H1 (cell line): ENCODE data around the gene MAST1. TPM values are rescaled to one million over a fixed set of nuclear protein-coding genes. Genes with fewer than 3 reads are reported as not detected.
A peak's percentile ranks its signal among the peaks of the same experiment; 100 is the strongest.

Experiments used
- CTCF ChIA-PET: fragments of 300-600 bp; sonication (Branson Sonifier 250); formaldehyde crosslinking; loops from one replicate; lab custom pipeline; 2021; ENCODE audit not compliant: partially characterized antibody; lab: Charles Lee
- POLR2A ChIA-PET: fragments of 300-600 bp; sonication (Branson Sonifier 250); formaldehyde crosslinking; loops from one replicate; lab custom pipeline; 2021; ENCODE audit warnings: inconsistent platforms; ENCODE audit not compliant: partially characterized antibody; lab: Charles Lee
- DNase-seq, 2 experiments: peaks; one replicate each; pipeline versions ENCODE4 v3.0.0 to v3.0.0-alpha.2; 2010 to 2022; ENCODE audit warnings: low spot score in 2 of 2, low read depth in 1 of 2, mixed read lengths in 1 of 2
- FAIRE-seq: peaks from 2 replicates; lab custom pipeline; 2011; peaks lifted over from hg19 to GRCh38; lab: Jason Lieb, UNC
- H2AFZ ChIP-seq: 2 replicates; pipeline ENCODE4 v1.8.1; 2012; ENCODE audit warnings: low read length, inconsistent platforms
- H2AK5ac ChIP-seq: 2 replicates; pipeline ENCODE4 v1.6.1; 2013; ENCODE audit warnings: low read depth, low read length
- H2BK120ac ChIP-seq: replicated peaks from 2 replicates; pipeline ENCODE3; 2013; ENCODE audit warnings: low read depth, low read length, inconsistent platforms
- H2BK12ac ChIP-seq: 2 replicates; pipeline ENCODE4 v1.6.1; 2013; ENCODE audit warnings: low read depth, low read length
- H2BK15ac ChIP-seq: 2 replicates; pipeline ENCODE4 v1.6.1; 2013; ENCODE audit warnings: low read length
- H2BK20ac ChIP-seq: 2 replicates; pipeline ENCODE4 v1.6.1; 2013; ENCODE audit warnings: low read length
- H2BK5ac ChIP-seq: 2 replicates; pipeline ENCODE4 v1.6.1; 2013; ENCODE audit warnings: low read depth, low read length
- H3K14ac ChIP-seq: 2 replicates; pipeline ENCODE4 v1.6.1; 2013; ENCODE audit warnings: inconsistent platforms; ENCODE audit not compliant: insufficient read length
- H3K18ac ChIP-seq: 2 replicates; pipeline ENCODE4 v1.6.1; 2013; ENCODE audit warnings: low read length; ENCODE audit errors: extremely low read depth
- H3K23ac ChIP-seq: 2 replicates; pipeline ENCODE4 v1.6.1; 2013; ENCODE audit warnings: inconsistent platforms; ENCODE audit not compliant: insufficient read length
- H3K23me2 ChIP-seq: 2 replicates; pipeline ENCODE4 v1.6.1; 2013; ENCODE audit warnings: low read depth, low read length
- H3K27ac ChIP-seq: 2 replicates; pipeline ENCODE4 v1.6.1; 2011; ENCODE audit warnings: low read depth, low read length, inconsistent platforms
- H3K27me3 ChIP-seq, 4 experiments: replicated peaks in 1 of 4; 1 replicate in 1 of 4; 2 replicates in 3 of 4; pipeline versions ENCODE4 v1.6.1 to v1.8.1; 2011 to 2013; ENCODE audit warnings: low read length in 3 of 4, mild to moderate bottlenecking in 3 of 4, inconsistent platforms in 2 of 4, mixed read lengths in 2 of 4, moderate library complexity in 1 of 4; ENCODE audit not compliant: control insufficient read depth in 3 of 4, insufficient read depth in 3 of 4; ENCODE audit errors: extremely low read depth in 1 of 4
- H3K36me3 ChIP-seq, 4 experiments: 2 replicates each; pipeline versions ENCODE4 v1.6.1 to v1.8.1; 2011 to 2013; ENCODE audit warnings: mild to moderate bottlenecking in 4 of 4, low read length in 3 of 4, moderate library complexity in 2 of 4, control low read depth in 1 of 4, inconsistent platforms in 1 of 4; ENCODE audit not compliant: insufficient read depth in 4 of 4, control insufficient read depth in 2 of 4
- H3K4ac ChIP-seq: replicated peaks from 2 replicates; pipeline ENCODE3; 2013; ENCODE audit warnings: low read length, low read depth, mixed read lengths, inconsistent platforms; ENCODE audit not compliant: insufficient read length
- H3K4me1 ChIP-seq, 4 experiments: replicated peaks in 1 of 4; 1 replicate in 1 of 4; 2 replicates in 3 of 4; pipeline versions ENCODE4 v1.6.1 to v1.8.1; 2011 to 2013; ENCODE audit warnings: low read length in 3 of 4, inconsistent platforms in 2 of 4, mixed read lengths in 1 of 4; ENCODE audit not compliant: insufficient read depth in 4 of 4, control insufficient read depth in 3 of 4
- H3K4me2 ChIP-seq, 2 experiments: 2 replicates each; pipeline versions ENCODE4 v1.6.1 to v1.8.1; 2011 to 2013; ENCODE audit warnings: low read depth in 2 of 2, low read length in 2 of 2, control low read depth in 1 of 2, inconsistent platforms in 1 of 2, mild to moderate bottlenecking in 1 of 2; ENCODE audit not compliant: insufficient read depth in 1 of 2
- H3K4me3 ChIP-seq, 4 experiments: fragments of 200-600, 300-600 bp in 1 of 4; sonication (generic), shearing (Covaris generic), sonication (Bioruptor Twin) in 1 of 4; 2 replicates each; pipeline versions ENCODE4 v1.5.1 to v1.8.1; 2011 to 2016; ENCODE audit warnings: low read length in 4 of 4, low read depth in 3 of 4, control low read depth in 2 of 4, inconsistent platforms in 2 of 4, mild to moderate bottlenecking in 2 of 4, mixed read lengths in 1 of 4, moderate library complexity in 1 of 4; ENCODE audit not compliant: insufficient read depth in 2 of 4; ENCODE audit errors: extremely low read depth in 1 of 4
- H3K56ac ChIP-seq: replicated peaks from 2 replicates; pipeline ENCODE3; 2013; ENCODE audit warnings: low read depth, mild to moderate bottlenecking, mixed read lengths, low read length, inconsistent platforms; ENCODE audit not compliant: insufficient read length
- H3K79me1 ChIP-seq: 2 replicates; pipeline ENCODE4 v1.6.1; 2013; ENCODE audit warnings: low read depth, low read length, control low read depth
- H3K79me2 ChIP-seq, 2 experiments: 2 replicates each; pipeline versions ENCODE4 v1.6.1 to v1.8.1; 2012 to 2013; ENCODE audit warnings: low read length in 2 of 2, mild to moderate bottlenecking in 2 of 2, inconsistent platforms in 1 of 2; ENCODE audit not compliant: insufficient read depth in 2 of 2, control insufficient read depth in 1 of 2
- H3K9ac ChIP-seq, 4 experiments: replicated peaks in 1 of 4; 1 replicate in 1 of 4; 2 replicates in 3 of 4; pipeline versions ENCODE4 v1.6.1 to v1.8.1; 2011 to 2013; ENCODE audit warnings: low read depth in 3 of 4, low read length in 3 of 4, control low read depth in 2 of 4, mild to moderate bottlenecking in 2 of 4, moderate library complexity in 2 of 4, inconsistent platforms in 1 of 4; ENCODE audit errors: extremely low read depth in 1 of 4
- H3K9me3 ChIP-seq, 2 experiments: 2 replicates each; pipeline versions ENCODE4 v1.6.1 to v1.8.1; 2012 to 2013; ENCODE audit warnings: mild to moderate bottlenecking in 2 of 2, moderate library complexity in 2 of 2, control low read depth in 1 of 2, inconsistent platforms in 1 of 2, low read depth in 1 of 2, low read length in 1 of 2, mixed read lengths in 1 of 2; ENCODE audit not compliant: insufficient read depth in 2 of 2
- H4K20me1 ChIP-seq, 2 experiments: replicated peaks in 1 of 2; 2 replicates each; pipeline versions ENCODE3 to v1.8.1; 2011 to 2013; ENCODE audit warnings: inconsistent platforms in 2 of 2, low read length in 2 of 2, mild to moderate bottlenecking in 1 of 2; ENCODE audit not compliant: insufficient read depth in 2 of 2, control insufficient read depth in 1 of 2
- H4K5ac ChIP-seq: 2 replicates; pipeline ENCODE4 v1.6.1; 2013; ENCODE audit warnings: low read length, low read depth, mixed read lengths, inconsistent platforms; ENCODE audit not compliant: insufficient read length
- H4K8ac ChIP-seq: 2 replicates; pipeline ENCODE4 v1.8.0; 2013; ENCODE audit warnings: mild to moderate bottlenecking, moderate library complexity, low read length, inconsistent platforms; ENCODE audit not compliant: insufficient read depth; ENCODE audit errors: extremely low read depth
- H4K91ac ChIP-seq: replicated peaks from 2 replicates; pipeline ENCODE3; 2013; ENCODE audit warnings: low read length, mixed read lengths, inconsistent platforms; ENCODE audit not compliant: insufficient read length
- CBX8 ChIP-seq: fragments of 300-800, 300-1000 bp; sonication (generic); IDR thresholded peaks from 2 replicates; pipeline ENCODE4 v1.7.1; 2016; ENCODE audit warnings: low read depth, low read length, borderline replicate concordance
- GABPA ChIP-seq: IDR thresholded peaks from 2 replicates; pipeline ENCODE4 v1.6.1; 2011; ENCODE audit warnings: mild to moderate bottlenecking, low read length, moderate library complexity, borderline replicate concordance; ENCODE audit not compliant: insufficient read depth
- JUN ChIP-seq: IDR thresholded peaks from 2 replicates; pipeline ENCODE4 v1.6.1; 2011; ENCODE audit warnings: low read depth, mild to moderate bottlenecking, improper control_type of control experiment, low read length
- KDM5A ChIP-seq: fragments of 200-600 bp; IDR thresholded peaks from 2 replicates; pipeline ENCODE4 v1.7.1; 2012; ENCODE audit warnings: mild to moderate bottlenecking, low read length, inconsistent platforms, mixed read lengths
- POU5F1 ChIP-seq: IDR thresholded peaks from 2 replicates; pipeline ENCODE4 v1.6.1; 2011; ENCODE audit warnings: low read depth, mild to moderate bottlenecking, low read length, moderate library complexity
- RBBP5 ChIP-seq: IDR thresholded peaks from 2 replicates; pipeline ENCODE4 v1.7.1; 2012; ENCODE audit warnings: low read depth, mild to moderate bottlenecking, inconsistent platforms, low read length, moderate library complexity, borderline replicate concordance
- SIX5 ChIP-seq: IDR thresholded peaks from 2 replicates; pipeline ENCODE4 v1.6.1; 2011; ENCODE audit warnings: mild to moderate bottlenecking, low read depth, low read length
- TAF7 ChIP-seq: optimal IDR thresholded peaks from 2 replicates; pipeline ENCODE3; 2011; ENCODE audit warnings: low read depth, mild to moderate bottlenecking, inconsistent platforms, low read length, moderate library complexity, borderline replicate concordance
- WGBS, 2 experiments: shearing (Covaris generic) in 1 of 2; methylation state at CpG; one replicate each; pipeline versions ENCODE4 v1.1.6 to v1.1.7; 2013 to 2015; ENCODE audit warnings: low lambda C conversion rate in 2 of 2, mixed read lengths in 2 of 2, inconsistent platforms in 1 of 2, low coverage in 1 of 2, missing lambda C conversion rate in 1 of 2; ENCODE audit not compliant: insufficient replicate concordance in 2 of 2, insufficient coverage in 1 of 2, insufficient read length in 1 of 2; ENCODE audit errors: extremely low coverage in 1 of 2, missing lambda C conversion rate in 1 of 2; 5-methylcytosine and 5-hydroxymethylcytosine counted together
- polyA plus RNA-seq, 7 experiments: library from polyadenylated mRNA; depleted of rRNA in 3 of 7; stranded (reverse) in 5 of 7; unstranded in 2 of 7; fragments of >200 nt in 5 of 7; fragments of 200-250 nt in 2 of 7; gene quantifications; 1 replicate in 5 of 7; 2 replicates in 1 of 7; 4 replicates in 1 of 7; pipeline versions ENCODE4 v1.2.1 to v1.2.3, GENCODE V29; 2011 to 2013; ENCODE audit warnings: missing spikeins in 2 of 7, mixed read lengths in 2 of 7
- total RNA-seq: library from RNA; stranded (reverse); fragmentation: NEBNext Ultra II Directional; extraction: Animal tissue kit (Norgen Biotek cat#: 25700); gene quantifications from 2 replicates; pipeline ENCODE4 v1.2.1, GENCODE V29; 2021
- TF ChIP-seq, protein P1 (sequence below): IDR thresholded peaks from 2 replicates; pipeline ENCODE4 v1.6.1; 2012; ENCODE audit warnings: inconsistent platforms

Gene MAST1
- total and polyA plus RNA-seq, 2 of the 8 experiments (the other 6 are each of a cell fraction or from before 2014, with no cell fraction given): 15.6 to 28.3 TPM

DNA sequence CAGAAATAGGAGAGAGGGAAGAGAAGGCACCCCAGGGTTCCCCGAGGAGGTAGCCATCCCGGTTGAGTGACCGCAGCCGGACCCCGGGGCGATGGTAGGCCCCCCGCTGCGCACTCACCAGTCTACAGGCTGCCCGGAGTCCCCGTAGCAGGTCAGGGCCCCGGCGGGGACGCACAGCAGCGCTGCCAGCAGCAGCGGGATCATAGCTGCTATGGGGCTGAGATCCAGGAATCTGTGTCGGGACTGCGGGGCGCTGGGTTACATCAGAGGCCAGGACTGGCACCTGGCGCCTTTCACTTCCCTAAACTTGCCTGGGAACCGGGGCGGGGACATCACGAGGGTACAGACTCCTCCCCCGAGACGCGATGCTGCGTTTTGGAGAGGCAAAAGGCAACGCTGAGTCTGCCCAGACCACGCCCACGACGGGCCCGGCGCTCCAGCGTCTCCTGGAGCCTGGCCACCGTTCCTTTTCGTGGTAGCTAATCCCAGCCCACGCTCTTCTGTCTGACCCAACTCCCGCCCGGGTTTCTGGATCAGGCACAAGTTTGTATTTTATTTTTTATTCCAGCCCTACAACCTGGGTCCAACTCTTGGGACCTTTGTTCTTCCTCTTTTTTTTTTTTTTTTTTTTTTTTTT lies 43.0 kb downstream of the MAST1 start, which contains the start of gene DNASE2:
Gene DNASE2, minus strand, starts transcription at position 278 of the 637 bp plus-strand sequence. Its CDS starts 74 bp downstream, at position 204.
- Histone ChIP-seq H3K56ac (no peak within 1 kb of the TSS), H4K5ac (peak within 1 kb of the TSS; percentile 92), H3K4ac (no peak within 1 kb of the TSS), H3K4me2 (peak within 1 kb of the TSS; percentile 61 to 77), H2BK20ac (no peak within 1 kb of the TSS), H3K9me3 (no peaks in the 10 kb centered on the region; a peak in 2 of 4 replicates), H3K79me1 (no peaks in the 10 kb centered on the region), H2AFZ (peak within 1 kb of the TSS; percentile 39; the same call in 1 of the 2 replicates), H3K14ac (no peak within 1 kb of the TSS), H3K23ac (no peak within 1 kb of the TSS), H2BK15ac (no peak within 1 kb of the TSS), H3K27me3 (peaks cover 0 to under 1% (median under 1%) of the 10 kb centered on the region in 4 experiments; a peak in 1 of 7 replicates), H2BK5ac (peak within 1 kb of the TSS; percentile 71), H3K4me3 (peak within 1 kb of the TSS; percentile 85 to 92 (median 88)), H3K27ac (peak within 1 kb of the TSS; percentile 20; the same call in 1 of the 2 replicates), H2BK12ac (0 out of 2 replicates have a peak within 1 kb of the TSS, but pooled peaks have one; percentile 4), H2BK120ac (no peak within 1 kb of the TSS), H3K23me2 (peaks cover 11% of the 10 kb centered on the region; the same call in 1 of the 2 replicates), H3K18ac (peak within 1 kb of the TSS; percentile 83), H3K36me3 (peaks cover 0 to 7% (median 2%) of the 10 kb centered on the region in 4 experiments; a peak in 3 of 8 replicates), H4K20me1 (no peaks in the 10 kb centered on the region), H4K8ac (peak within 1 kb of the TSS; percentile 95; the same call in 1 of the 2 replicates), H3K4me1 (peaks cover 0 to 7% (median 6%) of the 10 kb centered on the region in 4 experiments; a peak in 5 of 7 replicates), H3K79me2 (no peaks in the 10 kb centered on the region), H3K9ac (peak within 1 kb of the TSS; percentile 65 to 71 (median 69)), H2AK5ac (0 out of 2 replicates have a peak within 1 kb of the TSS, but pooled peaks have one; percentile 30), H4K91ac (peak within 1 kb of the TSS; percentile 85)
- FAIRE-seq (no peak), DNase-seq (peak; percentile 85 to 95)
- 1% methylated on average over 37 of the region's 38 CpGs; no CpG with 5 or more reads in 1 of the 2 experiments for WGBS, 2 experiments
- ChIA-PET POLR2A (interaction anchor here (0.9 to 12.3 kb wide), 20 partner anchors 8 to 106 kb away, joined by 3 to 110 read pairs (median 5); partner anchors contain the start of genes CALR, GCDH, HOOK2 and JUNB), CTCF (interaction anchor here (1.0 to 2.0 kb wide), 3 partner anchors 18 to 84 kb away, joined by 3 to 9 read pairs (median 5); no protein-coding TSS in a partner anchor)
- TF ChIP-seq JUN (no peak), CBX8 (no peak), RBBP5 (no peak), POU5F1 (no peak), SIX5 (no peak), GABPA (no peak), TAF7 (no peak), KDM5A (no peak)
- TF ChIP-seq, protein P1, sequence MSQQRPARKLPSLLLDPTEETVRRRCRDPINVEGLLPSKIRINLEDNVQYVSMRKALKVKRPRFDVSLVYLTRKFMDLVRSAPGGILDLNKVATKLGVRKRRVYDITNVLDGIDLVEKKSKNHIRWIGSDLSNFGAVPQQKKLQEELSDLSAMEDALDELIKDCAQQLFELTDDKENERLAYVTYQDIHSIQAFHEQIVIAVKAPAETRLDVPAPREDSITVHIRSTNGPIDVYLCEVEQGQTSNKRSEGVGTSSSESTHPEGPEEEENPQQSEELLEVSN: no peak; the same call in 1 of the 2 replicates
